Mesodermal cell (in vitro differentiated cells): ENCODE results near the gene TEX35.

Experiments
- H3K27ac ChIP-seq: 2 replicates; pipeline ENCODE4 v1.7.0; 2013; ENCODE audit warnings: mild to moderate bottlenecking, low read depth, low read length, moderate library complexity; ENCODE audit not compliant: severe bottlenecking
- H3K36me3 ChIP-seq: 2 replicates; pipeline ENCODE4 v1.7.1; 2013; ENCODE audit warnings: mild to moderate bottlenecking, low read length, moderate library complexity; ENCODE audit not compliant: control insufficient read depth, insufficient read depth
- H3K4me1 ChIP-seq: one replicate; pipeline ENCODE4 v1.7.1; 2013; ENCODE audit warnings: mild to moderate bottlenecking, low read length; ENCODE audit not compliant: insufficient read depth, control insufficient read depth, poor library complexity, severe bottlenecking
- H3K4me3 ChIP-seq: 2 replicates; pipeline ENCODE4 v1.7.0; 2013; ENCODE audit warnings: low read length, control low read depth, mild to moderate bottlenecking; ENCODE audit not compliant: insufficient read depth, poor library complexity, severe bottlenecking; ENCODE audit errors: extremely low read depth
- H3K9me3 ChIP-seq: 2 replicates; pipeline ENCODE4 v1.7.1; 2013; ENCODE audit warnings: mild to moderate bottlenecking, low read length, moderate library complexity; ENCODE audit not compliant: control insufficient read depth
- WGBS, 2 experiments: methylation state at CpG; one replicate each; pipeline ENCODE4 v1.1.5; 2013; ENCODE audit warnings: missing lambda C conversion rate in 2 of 2; ENCODE audit not compliant: insufficient coverage in 2 of 2; 5-methylcytosine and 5-hydroxymethylcytosine counted together

The TEX35 gene

DNA sequence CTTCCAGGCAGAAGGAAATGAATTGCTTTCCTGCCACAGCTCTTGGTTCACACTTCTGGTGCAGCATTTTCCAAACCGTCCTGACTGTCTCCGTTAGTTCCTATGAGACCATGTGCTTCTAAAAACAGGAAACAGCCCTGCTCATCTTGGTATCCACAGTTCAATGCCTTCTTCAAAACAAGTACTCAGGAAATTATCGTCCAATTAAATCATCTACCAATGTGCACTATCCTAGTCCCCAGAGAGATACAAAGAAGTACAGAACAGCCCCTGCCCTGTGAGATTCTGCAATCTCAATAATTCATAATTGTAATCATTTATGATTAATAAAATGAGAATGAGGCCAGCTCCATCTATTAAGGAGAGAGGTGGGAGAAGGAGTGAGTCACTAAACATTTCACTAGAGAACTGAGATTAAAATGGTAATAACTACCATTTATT lies 27.3 kb upstream of the TEX35 start:
- H3K4me1 ChIP-seq, result no peaks in the 10 kb centered on the region
- 64 to 81% methylated on average over 2 to 3 of the region's 3 CpGs for WGBS, 2 experiments
- no peak overlapping the region for H3K4me3 ChIP-seq
- peaks cover 7% of the 10 kb centered on the region for H3K36me3 ChIP-seq
- no peaks in the 10 kb centered on the region for H3K9me3 ChIP-seq
- no peak overlapping the region for H3K27ac ChIP-seq

DNA sequence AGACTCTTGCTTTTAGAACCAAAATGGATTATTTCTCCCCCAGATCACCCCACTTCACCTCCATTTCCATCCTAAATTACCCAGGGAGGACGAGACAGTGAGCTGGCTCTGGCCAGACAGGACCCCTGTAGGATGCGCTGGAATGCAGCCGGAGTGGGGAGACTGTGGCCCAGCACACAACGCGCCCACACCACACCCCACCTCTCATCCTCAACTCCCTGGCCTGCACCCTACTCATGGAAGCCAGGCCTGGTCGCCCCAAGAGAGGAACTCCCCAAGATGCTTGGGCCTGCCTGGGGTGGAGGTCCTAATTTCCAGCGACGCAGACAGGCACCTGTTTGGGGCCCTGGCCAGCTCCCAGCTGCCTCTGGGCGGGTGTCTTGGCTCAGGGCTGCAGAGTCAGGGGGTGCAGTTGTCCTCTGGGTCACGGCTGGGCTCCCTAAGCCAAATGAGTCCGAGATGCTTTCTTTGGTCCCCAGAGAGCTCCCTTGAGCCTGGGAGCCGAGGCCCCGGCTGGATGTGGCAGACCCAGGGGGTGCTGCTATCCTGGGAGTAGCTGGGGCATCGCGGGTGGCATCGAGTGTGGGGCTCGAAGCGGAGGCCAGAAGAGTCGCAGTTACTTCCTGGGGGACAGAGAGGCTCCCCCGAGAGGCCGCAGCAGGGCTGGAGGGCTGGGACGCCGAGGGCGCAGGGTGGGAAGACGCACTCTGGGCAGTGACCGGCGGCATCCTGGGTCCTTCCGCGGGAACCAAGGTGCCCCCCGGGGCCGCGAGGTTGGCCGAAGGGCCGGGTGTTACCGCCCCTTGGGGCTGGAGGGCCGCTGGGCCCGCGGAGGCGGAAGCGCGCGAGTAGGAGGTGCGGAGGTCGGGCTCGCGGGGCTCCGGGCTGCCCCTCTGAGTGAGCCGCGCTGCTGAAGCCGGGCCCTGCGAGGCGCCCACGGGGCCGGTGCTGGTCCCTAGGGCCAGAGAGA lies 26.5 kb upstream of the TEX35 start:
- Histone ChIP-seq H3K36me3 (peaks cover 7% of the 10 kb centered on the region), H3K4me3 (no peak overlapping the region), H3K27ac (no peak overlapping the region), H3K9me3 (no peaks in the 10 kb centered on the region), H3K4me1 (no peaks in the 10 kb centered on the region)
- WGBS, 2 experiments, result 94 to 97% methylated on average over 43 to 51 of the region's 54 CpGs

- no peak overlapping the region for H3K27ac ChIP-seq
- H3K9me3 ChIP-seq, result no peaks in the 10 kb centered on the region
- no peaks in the 10 kb centered on the region for H3K4me1 ChIP-seq
- 87 to 95% methylated on average over 13 to 17 of the region's 20 CpGs for WGBS, 2 experiments
- H3K36me3 ChIP-seq, result peaks cover under 1% of the 10 kb centered on the region
- H3K4me3 ChIP-seq, result no peak overlapping the region
These were observed 25.8 kb upstream of the TEX35 start for GRCh38 chr1:178487070-178487615.

- no peak overlapping the region for H3K27ac ChIP-seq
- H3K4me1 ChIP-seq, result no peaks in the 10 kb centered on the region
- no peaks in the 10 kb centered on the region for H3K9me3 ChIP-seq
- no peak overlapping the region for H3K4me3 ChIP-seq
- WGBS, 2 experiments, result 80 to 94% methylated on average over 1 to 2 of the region's 4 CpGs
- H3K36me3 ChIP-seq, result no peaks in the 10 kb centered on the region
These were observed 24.5 kb upstream of the TEX35 start for GRCh38 chr1:178488393-178488792.

DNA sequence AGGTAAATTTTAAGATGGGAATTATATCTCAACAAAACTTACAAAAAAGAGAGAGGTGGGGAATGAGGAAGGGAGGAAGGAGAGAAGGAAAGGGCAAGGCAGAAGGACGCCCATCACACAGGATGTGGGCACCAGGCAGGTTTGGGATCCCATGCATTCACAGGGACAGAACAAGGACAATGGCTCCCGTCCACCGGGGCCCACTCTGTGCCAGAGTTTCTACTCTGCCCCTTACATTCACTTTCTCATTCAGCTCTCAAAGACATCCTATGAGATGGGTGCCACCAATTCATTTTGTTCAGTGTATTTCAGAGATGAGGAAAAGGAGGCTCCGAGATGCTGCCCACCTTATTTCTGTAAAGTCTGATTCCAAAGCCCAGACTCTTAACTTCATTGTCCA lies 23.5 kb upstream of the TEX35 start:
- Histone ChIP-seq H3K4me1 (no peaks in the 10 kb centered on the region), H3K36me3 (no peaks in the 10 kb centered on the region), H3K9me3 (no peaks in the 10 kb centered on the region), H3K4me3 (no peak overlapping the region), H3K27ac (no peak overlapping the region)
- WGBS, 2 experiments, result 82 to 89% methylated on average over 1 of the region's 4 CpGs

DNA sequence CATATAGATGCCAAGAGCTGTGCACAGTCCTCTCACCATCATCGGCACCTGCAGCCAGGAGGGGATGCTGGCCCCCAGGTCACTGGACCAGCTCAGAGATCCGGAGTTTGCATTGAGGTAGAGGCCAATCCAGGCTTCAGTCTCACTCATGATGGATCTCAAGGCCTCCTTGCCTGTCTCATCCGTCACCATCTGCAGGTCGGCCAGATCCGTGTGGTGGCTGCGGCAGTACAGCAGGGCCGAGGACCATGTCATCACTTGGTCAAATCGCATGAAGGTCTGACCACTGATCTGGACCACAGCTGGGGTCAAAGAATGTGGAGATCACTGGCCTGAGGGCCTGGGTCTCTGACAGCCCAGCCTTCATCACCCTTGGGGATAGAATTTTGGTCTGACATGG lies 22.8 kb upstream of the TEX35 start:
- H3K27ac ChIP-seq, result no peak overlapping the region
- 97 to 100% methylated on average over 8 of the region's 8 CpGs for WGBS, 2 experiments
- H3K36me3 ChIP-seq, result no peaks in the 10 kb centered on the region
- no peaks in the 10 kb centered on the region for H3K4me1 ChIP-seq
- no peaks in the 10 kb centered on the region for H3K9me3 ChIP-seq
- H3K4me3 ChIP-seq, result no peak overlapping the region

DNA sequence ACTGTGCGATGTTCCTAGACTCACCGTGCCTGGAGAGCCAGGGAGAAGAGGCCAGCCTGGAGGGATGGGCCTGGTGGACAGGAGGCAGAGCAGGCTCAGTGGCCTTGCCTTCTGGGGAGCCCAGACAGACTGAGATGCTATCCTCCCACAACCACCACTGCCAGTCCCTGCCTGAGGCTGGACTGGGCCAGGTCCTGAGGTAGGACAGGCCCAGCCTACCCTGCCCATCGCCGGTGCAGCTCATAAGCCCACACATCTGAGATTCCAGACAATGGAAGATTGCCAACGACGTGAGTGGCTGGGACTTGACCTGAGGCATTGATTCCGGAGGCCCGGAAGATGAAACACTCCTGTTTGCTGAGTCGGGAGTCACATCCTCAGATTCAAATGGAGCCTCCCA lies 21.9 kb upstream of the TEX35 start:
- no peaks in the 10 kb centered on the region for H3K9me3 ChIP-seq
- H3K4me1 ChIP-seq, result no peaks in the 10 kb centered on the region
- H3K4me3 ChIP-seq, result no peak overlapping the region
- H3K36me3 ChIP-seq, result no peaks in the 10 kb centered on the region
- 92 to 95% methylated on average over 9 of the region's 9 CpGs for WGBS, 2 experiments
- H3K27ac ChIP-seq, result no peak overlapping the region

DNA sequence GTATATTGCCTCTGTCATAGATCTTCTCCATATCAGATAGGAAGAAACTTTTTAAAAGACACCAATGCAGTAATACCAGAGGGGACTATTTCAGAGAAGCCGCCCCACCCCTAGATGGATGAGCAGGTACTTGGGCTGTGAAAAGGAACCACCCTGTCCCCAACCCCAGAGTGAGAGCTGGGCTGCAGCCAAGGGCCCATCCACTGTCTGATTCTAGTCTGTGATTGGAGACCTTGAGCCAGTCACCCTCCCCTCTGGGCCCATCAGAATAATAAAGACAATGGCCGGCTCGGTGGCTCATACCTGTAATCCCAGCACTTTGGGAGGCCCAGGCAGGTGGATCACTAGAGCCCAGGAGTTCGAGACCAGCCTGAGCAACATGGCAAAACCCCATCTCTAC lies 21.2 kb upstream of the TEX35 start:
- Histone ChIP-seq H3K4me1 (no peaks in the 10 kb centered on the region), H3K4me3 (no peak overlapping the region), H3K27ac (no peak overlapping the region), H3K36me3 (no peaks in the 10 kb centered on the region), H3K9me3 (no peaks in the 10 kb centered on the region)
- WGBS, 2 experiments, result 70 to 89% methylated on average over 2 to 3 of the region's 4 CpGs

DNA sequence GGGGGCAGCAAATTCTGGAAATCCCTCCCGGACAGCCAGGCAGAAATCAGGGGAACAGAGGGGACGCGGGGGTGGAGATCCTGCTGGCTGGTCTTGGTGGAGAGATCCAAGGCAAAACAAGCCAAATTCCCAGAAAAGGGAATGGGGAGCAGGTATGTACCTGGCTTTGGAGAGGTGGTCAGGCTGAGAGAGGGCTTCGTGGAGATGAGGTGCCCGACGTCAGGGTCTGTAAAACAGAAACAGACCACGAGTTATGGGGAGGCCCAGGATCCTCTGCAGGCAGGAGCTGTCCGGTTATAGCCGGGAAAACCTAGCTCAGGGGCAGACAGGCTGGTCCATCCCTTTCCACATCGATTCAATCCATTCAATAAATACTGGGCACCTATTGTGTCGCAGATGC lies 20.6 kb upstream of the TEX35 start:
- Histone ChIP-seq H3K9me3 (no peaks in the 10 kb centered on the region), H3K36me3 (no peaks in the 10 kb centered on the region), H3K4me3 (no peak overlapping the region), H3K4me1 (no peaks in the 10 kb centered on the region), H3K27ac (no peak overlapping the region)
- 85 to 87% methylated on average over 9 to 10 of the region's 11 CpGs for WGBS, 2 experiments

DNA sequence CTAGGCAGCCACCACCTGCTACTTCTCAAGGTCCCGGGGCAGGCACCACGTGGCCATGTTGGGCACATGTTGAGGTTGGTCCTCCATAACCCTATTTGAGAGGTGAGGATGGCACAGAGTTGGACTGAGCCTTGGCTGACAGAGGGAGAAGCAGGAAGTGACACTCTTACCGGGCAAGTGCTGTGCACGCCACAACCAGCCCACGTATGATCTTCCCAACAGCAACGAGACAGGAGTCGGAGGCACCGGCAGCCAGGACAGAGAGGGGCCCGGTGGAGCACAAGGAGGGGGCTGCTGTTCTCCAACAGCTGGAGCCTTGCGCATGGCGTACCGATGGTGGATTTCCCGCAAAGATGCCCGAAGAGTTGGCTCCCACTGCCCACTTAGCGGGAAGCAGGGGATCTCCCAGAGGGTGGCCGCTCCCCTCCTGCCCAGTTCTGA lies 19.6 kb upstream of the TEX35 start:
- H3K36me3 ChIP-seq, result no peaks in the 10 kb centered on the region

GRCh38 chr1:178494569-178494971 lies 18.3 kb upstream of the TEX35 start:
- Histone ChIP-seq H3K36me3 (no peaks in the 10 kb centered on the region), H3K4me1 (no peaks in the 10 kb centered on the region), H3K4me3 (no peak overlapping the region), H3K27ac (no peak overlapping the region), H3K9me3 (no peaks in the 10 kb centered on the region)
- WGBS, 2 experiments, result 96 to 98% methylated on average over 13 of the region's 13 CpGs

More for the DNA sequence above, 19.6 kb upstream of the TEX35 start:
- Histone ChIP-seq H3K4me1 (no peaks in the 10 kb centered on the region), H3K4me3 (no peak overlapping the region), H3K9me3 (no peaks in the 10 kb centered on the region), H3K27ac (no peak overlapping the region)
- WGBS, 2 experiments, result 94 to 95% methylated on average over 14 to 16 of the region's 16 CpGs
